HG03066 (cell line): ENCODE results near the gene PAN2.
A peak's percentile ranks its signal among the peaks of the same experiment; 100 is the strongest.
"Not testable (repeated sequence)": the region's sequence is repeated elsewhere in the genome, so short reads cannot be mapped to it uniquely, and the experiment has no call there.

Experiments
- ATAC-seq: cut with Tn5 transposase; IDR thresholded peaks from one replicate; pipeline ENCODE4 v1.9.1; 2021; ENCODE audit warnings: low read depth; ENCODE audit not compliant: unreplicated experiment

The PAN2 gene

DNA sequence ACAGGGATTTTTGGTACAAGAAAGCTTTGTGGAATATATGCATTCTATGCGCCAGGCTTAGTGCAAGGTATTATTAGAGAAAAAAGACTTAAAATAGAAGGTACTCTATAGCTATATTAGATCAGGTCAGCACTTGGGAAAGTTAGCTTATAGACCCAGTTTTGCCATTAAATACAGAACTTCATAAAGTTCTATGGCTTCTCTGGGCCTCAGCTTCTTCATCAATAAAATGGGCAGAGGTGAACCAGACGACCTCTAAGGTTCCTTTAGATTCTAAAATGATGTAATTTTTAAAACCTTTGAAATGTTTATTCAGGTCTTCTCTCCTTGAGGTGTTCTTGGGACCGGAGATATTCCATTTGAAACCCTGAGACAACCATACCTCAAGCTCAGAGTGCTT is 25.1 kb downstream of the PAN2 start:
- no peak for ATAC-seq

GRCh38 chr12:56307221-56307965 is 26.4 kb downstream of the PAN2 start:
- ATAC-seq: no peak

DNA sequence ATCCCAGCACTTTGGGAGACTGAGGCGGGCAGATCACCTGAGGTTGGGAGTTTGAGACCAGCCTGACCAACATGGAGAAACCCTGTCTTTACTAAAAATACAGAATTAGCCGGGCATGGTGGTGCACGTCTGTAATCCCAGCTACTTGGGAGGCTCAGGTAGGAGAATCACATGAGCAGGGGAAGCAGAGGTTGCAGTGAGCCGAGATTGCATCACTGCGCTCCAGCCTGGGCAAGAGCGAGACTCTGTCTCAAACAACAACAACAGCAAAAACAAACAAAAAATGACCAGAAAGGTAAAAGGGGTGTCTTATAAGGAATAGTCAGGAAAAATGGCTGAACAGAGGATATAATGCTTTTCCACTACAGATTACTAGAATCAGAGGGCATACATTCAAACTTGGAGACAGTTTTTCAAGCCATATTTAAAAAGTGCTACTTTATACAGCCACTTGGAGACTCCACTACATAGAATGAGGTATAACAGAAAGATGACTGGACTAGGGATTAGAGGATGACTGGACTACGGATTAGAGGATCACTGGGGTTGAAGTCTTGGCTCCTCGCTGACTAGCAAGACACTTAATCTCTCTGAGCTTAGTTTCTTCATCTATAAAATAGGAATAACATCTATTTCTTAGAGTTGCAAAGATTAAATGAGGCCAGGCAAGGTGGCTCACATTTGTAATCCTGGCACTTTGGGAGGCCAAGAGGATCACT is 28.8 kb downstream of the PAN2 start:
- ATAC-seq: no peak

DNA sequence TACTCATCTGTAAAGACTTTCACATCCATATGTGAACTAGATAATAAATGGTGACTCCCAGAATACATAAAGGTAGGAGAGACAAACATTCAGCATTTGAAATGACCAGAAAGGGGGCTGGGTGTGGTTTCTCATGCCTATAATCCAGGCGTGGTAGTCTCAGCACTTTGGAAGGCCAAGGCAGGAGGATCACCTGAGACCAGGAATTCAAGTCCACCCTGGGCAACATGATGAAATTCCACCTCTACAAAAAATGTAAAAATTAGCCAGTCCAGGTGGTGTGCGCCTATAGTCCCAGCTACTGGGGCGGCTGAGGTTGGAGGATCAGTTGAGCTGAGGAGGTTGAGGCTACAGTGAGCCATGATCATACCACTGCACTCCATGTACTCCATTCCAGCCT is 29.5 kb downstream of the PAN2 start:
- no peak for ATAC-seq

DNA sequence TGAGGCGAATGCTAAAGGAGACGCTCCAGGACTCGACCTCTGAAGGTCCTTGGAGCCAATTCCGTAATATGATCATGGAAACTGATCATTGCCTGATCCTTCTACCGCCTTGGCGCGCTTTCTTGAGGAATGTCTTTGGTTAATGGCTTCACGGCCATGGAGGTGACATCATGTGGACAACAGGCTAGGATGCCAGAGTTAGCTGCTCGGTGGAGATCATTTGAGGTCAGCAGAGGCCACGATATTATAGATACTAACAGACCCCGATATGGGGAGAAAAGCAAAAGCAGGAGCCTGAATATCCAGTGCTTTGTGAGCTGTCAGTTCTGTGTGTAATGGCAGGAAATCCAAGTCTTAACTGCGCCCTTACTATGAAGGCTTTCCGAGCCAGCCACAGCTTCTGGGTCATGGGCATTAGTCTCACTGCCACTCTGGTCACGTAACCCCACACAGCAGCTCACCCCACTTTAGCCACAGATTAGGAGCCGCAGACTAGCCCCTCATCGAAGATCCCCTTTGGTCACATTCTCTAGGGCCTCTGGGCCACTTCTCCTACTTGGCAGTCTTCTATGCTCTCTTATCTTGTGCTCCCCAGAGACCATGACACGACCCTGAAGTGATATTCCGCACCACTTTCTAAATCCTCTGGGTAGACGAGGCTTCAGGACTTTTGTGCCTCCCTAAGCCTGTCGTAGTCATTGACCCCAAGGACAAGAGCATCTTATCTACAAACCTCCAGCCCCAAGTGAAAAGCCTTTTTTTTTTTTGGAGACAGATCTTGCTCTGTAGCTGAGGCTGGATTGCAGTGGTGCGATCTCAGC is 32.9 kb downstream of the PAN2 start:
- no peak for ATAC-seq

DNA sequence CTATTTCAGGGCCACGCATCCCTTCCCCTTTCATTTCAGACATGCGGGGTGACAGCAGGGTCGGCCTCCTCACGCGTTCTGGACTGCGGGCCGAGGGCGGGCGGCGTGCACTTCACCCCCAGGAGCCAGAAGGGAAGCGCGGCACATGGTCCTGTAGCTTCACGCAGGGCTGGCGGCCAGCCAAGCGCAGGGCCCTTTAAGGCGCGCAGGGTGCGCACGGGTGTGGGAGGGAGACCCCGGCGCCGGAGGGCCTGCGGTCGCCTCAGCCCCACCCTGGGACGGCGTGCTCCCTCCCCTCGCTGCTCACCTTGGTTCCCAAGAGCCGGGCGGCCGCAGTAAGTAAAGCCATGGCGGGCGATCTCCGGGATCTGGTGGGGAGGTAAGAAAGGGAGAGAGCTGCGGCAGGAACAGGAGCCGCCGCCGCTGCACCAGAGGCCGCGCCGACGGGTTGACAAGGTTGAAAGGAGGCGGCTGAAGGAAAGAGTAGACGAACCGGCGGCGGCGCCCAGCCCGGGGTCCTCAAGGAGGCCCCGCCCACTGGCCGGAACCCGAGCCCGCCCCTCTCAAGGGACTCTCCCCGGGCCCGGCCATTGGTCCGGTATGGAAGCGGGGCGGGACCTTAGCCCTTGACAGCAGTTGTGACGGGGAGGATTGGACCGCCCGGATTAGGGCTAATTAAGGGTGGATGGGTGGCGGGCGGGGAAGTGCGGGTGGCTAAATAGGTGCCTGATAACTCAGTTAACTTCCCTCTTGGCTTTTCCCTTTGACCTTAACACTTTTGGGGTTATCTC is 33.8 kb downstream of the PAN2 start, which contains the start of gene CS:
CS (minus strand) TSS at position 478 of the 791 bp plus-strand sequence; CDS start at position 349, 129 bp downstream.
- ATAC-seq: peak; percentile 93

GRCh38 chr12:56299308-56299852 is 34.4 kb downstream of the PAN2 start:
- peak; percentile 5 for ATAC-seq

DNA sequence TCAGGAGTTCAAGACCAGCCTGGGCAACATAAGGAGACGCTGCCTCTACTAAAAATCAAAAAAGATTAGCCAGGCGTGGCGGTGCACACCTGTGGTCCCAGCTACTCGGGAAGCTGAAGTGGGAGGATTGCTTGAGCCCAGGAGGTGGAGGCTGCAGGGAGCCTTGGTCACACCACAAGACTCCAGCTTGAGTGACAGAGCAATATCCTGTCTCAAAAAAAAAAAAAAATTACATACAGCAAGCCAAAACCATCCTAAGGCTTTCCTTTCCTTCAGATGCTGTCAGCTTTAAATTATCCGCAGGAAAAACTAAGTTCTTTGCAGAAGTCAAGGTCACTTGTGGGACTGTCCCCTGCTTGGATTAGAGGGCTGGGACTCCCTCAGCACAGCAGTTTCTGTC is 35.0 kb downstream of the PAN2 start:
- no peak for ATAC-seq

GRCh38 chr12:56297400-56297799 is 36.4 kb downstream of the PAN2 start:
- ATAC-seq: no peak

DNA sequence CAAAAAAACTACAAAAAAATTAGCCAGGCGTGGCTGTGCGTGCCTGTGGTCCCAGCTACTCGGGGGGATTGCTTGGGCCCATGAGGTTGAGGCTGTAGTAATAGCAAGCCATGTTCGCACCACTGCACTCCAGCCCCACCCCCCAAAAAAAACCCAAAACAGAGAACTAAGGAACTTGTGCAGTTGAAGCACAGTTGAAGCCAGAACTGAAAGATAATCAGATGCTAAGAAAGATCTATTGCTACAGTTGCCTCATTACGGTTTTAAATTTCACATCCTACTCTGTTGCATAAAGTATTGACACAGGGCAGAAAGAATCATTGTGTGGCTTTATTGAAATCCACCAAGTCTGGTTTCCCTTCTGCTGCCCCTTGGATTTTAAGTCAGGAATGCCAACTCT is 37.5 kb downstream of the PAN2 start:
- no peak for ATAC-seq

- no peak for ATAC-seq
These were observed 40.0 kb downstream of the PAN2 start for GRCh38 chr12:56293795-56294194.

GRCh38 chr12:56288705-56289387 is 45.0 kb downstream of the PAN2 start:
- ATAC-seq: no peak

DNA sequence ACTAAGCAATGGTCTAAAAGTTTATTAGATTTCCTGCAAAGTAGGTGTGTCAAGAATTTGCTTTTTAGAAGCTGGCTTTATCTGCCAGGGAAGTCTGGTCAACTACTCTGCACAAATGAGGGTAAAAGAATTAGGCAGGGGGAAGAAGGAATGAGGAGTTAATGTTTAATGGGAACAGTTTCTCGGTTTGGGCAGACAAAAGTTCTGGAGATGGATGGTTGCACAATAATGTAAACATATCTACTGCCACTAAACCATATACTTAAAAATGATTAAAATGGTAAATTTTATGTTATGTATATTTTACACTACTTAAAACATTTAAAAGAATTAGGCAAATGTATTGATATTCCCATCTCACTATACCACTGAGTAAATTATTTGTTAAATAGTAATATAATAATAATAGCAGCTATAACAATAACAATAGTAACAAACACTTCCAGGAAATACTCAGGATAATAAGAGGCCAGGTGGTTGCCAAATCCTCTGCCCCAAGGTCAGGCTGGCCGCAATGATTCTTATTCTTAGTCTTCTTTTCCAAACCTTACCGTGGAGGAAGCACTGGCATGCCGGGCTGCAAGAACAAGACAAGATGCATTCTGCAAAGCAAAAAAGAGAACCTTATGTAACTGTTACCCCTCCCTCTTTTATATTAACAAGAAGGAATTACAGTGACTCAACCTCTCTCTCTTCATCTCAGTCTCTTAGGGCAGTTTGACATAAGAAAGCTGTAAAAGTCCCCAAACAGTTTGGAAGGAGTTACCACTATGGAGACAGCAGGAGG is 47.6 kb downstream of the PAN2 start:
- ATAC-seq: no peak

DNA sequence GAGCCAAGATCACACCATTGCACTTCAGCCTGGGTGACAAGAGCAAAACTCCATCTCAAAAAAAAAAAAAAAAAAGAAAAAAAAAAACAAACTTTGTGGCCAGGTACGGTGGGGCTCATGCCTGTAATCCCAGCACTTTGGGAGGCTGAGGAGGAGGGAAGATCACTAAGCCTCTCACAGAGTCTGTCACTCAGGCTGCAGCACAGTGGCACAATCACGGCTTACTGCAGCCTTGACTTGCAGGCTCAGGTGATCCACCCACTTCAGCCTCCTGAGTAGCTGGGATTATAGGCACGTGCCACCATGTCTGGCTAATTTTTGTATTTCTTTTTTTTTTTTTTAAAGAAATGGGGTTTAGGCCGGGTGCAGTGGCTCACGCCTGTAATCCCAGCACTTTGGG is 49.5 kb downstream of the PAN2 start:
- not testable (repeated sequence) for ATAC-seq

GRCh38 chr12:56282579-56282978 is 51.2 kb downstream of the PAN2 start:
- no peak for ATAC-seq

GRCh38 chr12:56282030-56282429 is 51.8 kb downstream of the PAN2 start:
- ATAC-seq: no peak

- ATAC-seq: no peak
These were observed 53.0 kb downstream of the PAN2 start for GRCh38 chr12:56280849-56281248.

DNA sequence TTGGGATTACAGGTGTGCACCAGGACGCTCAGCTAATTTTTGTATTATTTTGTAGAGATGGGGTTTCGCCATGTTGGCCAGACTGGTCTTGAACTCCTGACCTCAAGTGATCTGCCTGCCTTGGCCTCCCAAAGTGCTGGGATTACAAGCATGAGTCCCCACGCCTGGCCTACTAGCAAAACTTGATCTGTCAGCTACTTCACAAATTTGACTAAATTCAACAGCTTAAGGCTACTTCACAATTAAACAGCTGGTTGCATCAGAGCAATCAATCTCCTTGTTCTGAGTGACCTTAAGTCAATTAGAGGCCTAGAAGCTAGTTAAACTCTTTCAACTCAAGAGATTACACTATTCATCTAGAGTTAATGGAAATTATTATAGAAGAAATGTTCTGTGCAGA is 54.9 kb downstream of the PAN2 start:
- ATAC-seq: no peak

- no peak for ATAC-seq
These were observed 59.5 kb downstream of the PAN2 start for GRCh38 chr12:56274299-56274698.
